Calu3 (cell line): ENCODE data around the gene GPC1. TPM values are rescaled to one million over a fixed set of nuclear protein-coding genes. Genes with fewer than 3 reads are reported as not detected.

ENCODE experiments used
- BruUV-seq: library from RNA; stranded (reverse); fragments of 400-500 nt; replicated peaks from 2 replicates; lab custom pipeline; 2021; lab: Mats Ljungman, UMichigan
- CTCF ChIA-PET: fragments of 300-600 bp; sonication (Branson Sonifier 250); formaldehyde crosslinking; loops from one replicate; lab custom pipeline; 2022; ENCODE audit warnings: antibody characterized with exemption; lab: Charles Lee
- DNase-seq: peaks from one replicate; pipeline ENCODE4 v3.0.0; 2022
- H3K27ac Mint-ChIP-seq: one replicate; pipeline ENCODE4 v1.8.0; 2022; ENCODE audit warnings: mixed read lengths; ENCODE audit not compliant: unreplicated experiment
- H3K27me3 Mint-ChIP-seq: one replicate; pipeline ENCODE4 v1.8.0; 2022; ENCODE audit warnings: mixed read lengths; ENCODE audit not compliant: unreplicated experiment
- H3K36me3 Mint-ChIP-seq: one replicate; pipeline ENCODE4 v1.8.0; 2022; ENCODE audit warnings: mild to moderate bottlenecking, moderate library complexity, mixed read lengths; ENCODE audit not compliant: insufficient read depth, unreplicated experiment
- H3K4me1 Mint-ChIP-seq: one replicate; pipeline ENCODE4 v1.8.0; 2022; ENCODE audit warnings: mild to moderate bottlenecking, low read depth, mixed read lengths; ENCODE audit not compliant: unreplicated experiment
- H3K4me3 Mint-ChIP-seq: one replicate; pipeline ENCODE4 v1.8.0; 2022; ENCODE audit warnings: mild to moderate bottlenecking, low read depth, moderate library complexity, mixed read lengths; ENCODE audit not compliant: unreplicated experiment
- H3K9me3 Mint-ChIP-seq: one replicate; pipeline ENCODE4 v1.8.0; 2022; ENCODE audit warnings: low read depth, mixed read lengths; ENCODE audit not compliant: unreplicated experiment
- CTCF ChIP-seq: fragments of 200-600 bp; IDR thresholded peaks from one replicate; pipeline ENCODE4 v1.8.0; 2022; ENCODE audit warnings: antibody characterized with exemption; ENCODE audit not compliant: unreplicated experiment
- intact Hi-C: fragments of 100-400 bp; cut with micrococcal nuclease; formaldehyde crosslinking; loops from one replicate; pipeline ENCODE4 v1.10.0; 2022; ENCODE audit not compliant: unreplicated experiment
- total RNA-seq: library from RNA; stranded (reverse); gene quantifications from 2 replicates; pipeline ENCODE4 v1.2.3, GENCODE V29; 2022

GPC1 gene
- total RNA-seq, 1 experiment from 2014 or later, result 51.5 TPM

- no peak overlapping the region for H3K4me3 Mint-ChIP-seq
- peaks cover 6% of the 10 kb centered on the region for H3K36me3 Mint-ChIP-seq
- intact Hi-C loops, result no loop called here
- TF ChIP-seq CTCF, result no peak
- H3K9me3 Mint-ChIP-seq, result no peaks in the 10 kb centered on the region
- peaks cover 71% of the 10 kb centered on the region for H3K27me3 Mint-ChIP-seq
- CTCF ChIA-PET, result no interaction called here
- BruUV-seq, result no TSS peak
- no peaks in the 10 kb centered on the region for H3K4me1 Mint-ChIP-seq
- H3K27ac Mint-ChIP-seq, result no peak overlapping the region
- no peak for DNase-seq
Measured at GRCh38 chr2:240402566-240403272, 32.7 kb upstream of the GPC1 start.

GRCh38 chr2:240403396-240404104 lies 31.9 kb upstream of the GPC1 start:
- Mint-ChIP-seq H3K4me3 (no peak overlapping the region), H3K27me3 (peaks cover 71% of the 10 kb centered on the region), H3K27ac (no peak overlapping the region), H3K36me3 (peaks cover 6% of the 10 kb centered on the region), H3K9me3 (no peaks in the 10 kb centered on the region), H3K4me1 (no peaks in the 10 kb centered on the region)
- no peak for TF ChIP-seq CTCF
- no TSS peak for BruUV-seq
- no peak for DNase-seq
- intact Hi-C loops, result no loop called here
- CTCF ChIA-PET, result no interaction called here

DNA sequence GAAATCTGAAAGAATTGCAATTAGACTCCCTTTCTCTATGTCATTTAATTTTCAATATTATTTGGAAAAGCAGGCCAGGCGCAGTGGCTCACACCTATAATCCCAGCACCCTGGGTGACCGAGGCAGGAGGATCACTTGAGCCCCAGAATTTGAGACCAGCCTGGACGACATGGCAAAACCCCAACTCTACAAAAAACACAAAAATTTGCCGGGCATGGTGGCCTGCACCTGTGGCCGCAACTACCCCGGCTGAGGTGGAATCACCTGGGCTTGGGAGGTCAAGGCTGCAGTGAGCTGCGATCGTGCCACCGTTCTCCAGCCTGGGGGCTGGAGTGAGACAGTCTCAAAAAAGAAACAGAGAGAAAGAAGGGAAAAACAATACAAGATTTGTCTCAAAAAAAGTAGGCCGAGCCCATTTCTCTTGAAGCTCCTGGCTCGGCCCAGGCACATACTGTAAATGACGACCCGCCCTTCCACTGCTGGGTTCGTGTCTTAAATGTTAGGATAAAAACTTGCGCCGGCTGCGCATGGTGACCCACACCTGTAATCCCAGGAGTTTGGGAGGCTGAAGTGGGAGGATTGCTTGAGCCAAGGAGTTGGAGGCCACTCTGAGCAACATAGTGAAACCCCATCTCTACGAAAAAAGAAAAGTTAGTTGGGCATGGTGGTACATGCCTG lies 31.1 kb upstream of the GPC1 start:
- peaks cover 6% of the 10 kb centered on the region for H3K36me3 Mint-ChIP-seq
- intact Hi-C loops, result no loop called here
- no peak overlapping the region for H3K27ac Mint-ChIP-seq
- peaks cover 70% of the 10 kb centered on the region for H3K27me3 Mint-ChIP-seq
- TF ChIP-seq CTCF, result no peak
- CTCF ChIA-PET, result interaction anchor here (0.5 kb wide), 1 partner anchor 461 kb away, joined by 3 read pairs; no protein-coding TSS in a partner anchor
- H3K4me1 Mint-ChIP-seq, result no peaks in the 10 kb centered on the region
- H3K9me3 Mint-ChIP-seq, result no peaks in the 10 kb centered on the region
- H3K4me3 Mint-ChIP-seq, result no peak overlapping the region
- DNase-seq, result no peak
- BruUV-seq, result no TSS peak

DNA sequence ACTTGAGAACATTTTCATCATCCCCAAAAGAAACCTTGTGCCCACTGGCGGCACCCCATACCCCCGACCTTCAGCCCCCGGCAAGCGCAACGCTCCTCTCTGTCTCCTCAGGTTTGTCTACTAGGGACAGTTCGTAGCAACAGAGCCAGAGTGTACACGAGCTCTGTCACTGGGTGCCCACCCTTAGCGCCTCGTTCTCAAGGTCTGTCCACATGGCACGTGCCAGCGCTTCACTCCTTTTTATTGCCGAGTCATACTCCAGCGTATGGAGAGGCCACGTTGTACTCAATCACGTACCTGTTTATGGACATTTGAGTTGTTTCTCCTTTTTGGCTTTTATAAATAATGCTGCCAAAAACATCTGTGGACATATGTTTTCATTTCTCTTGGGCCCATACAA lies 30.3 kb upstream of the GPC1 start:
- intact Hi-C loops, result no loop called here
- Mint-ChIP-seq H3K9me3 (no peaks in the 10 kb centered on the region), H3K27me3 (peaks cover 70% of the 10 kb centered on the region), H3K4me3 (no peak overlapping the region), H3K36me3 (peaks cover 3% of the 10 kb centered on the region), H3K4me1 (no peaks in the 10 kb centered on the region), H3K27ac (no peak overlapping the region)
- TF ChIP-seq CTCF, result no peak
- BruUV-seq, result no TSS peak
- no peak for DNase-seq
- CTCF ChIA-PET, result interaction anchor here (0.5 kb wide), 1 partner anchor 460 kb away, joined by 3 read pairs; no protein-coding TSS in a partner anchor
